Muscle of leg (tissue), 11 donors: ENCODE data around the gene GRIA4. TPM values are rescaled to one million over a fixed set of nuclear protein-coding genes. Genes with fewer than 3 reads are reported as not detected.
"Not testable (repeated sequence)": the region's sequence is repeated elsewhere in the genome, so short reads cannot be mapped to it uniquely, and the experiment has no call there.

ENCODE experiments used
- DNase-seq: peaks from one replicate; pipeline ENCODE4 v3.0.0; 2013
- H3K27ac ChIP-seq: one replicate; pipeline ENCODE4 v1.5.1; 2013; ENCODE audit warnings: mild to moderate bottlenecking, low read length, control low read depth
- H3K27me3 ChIP-seq: one replicate; pipeline ENCODE4 v1.6.1; 2013; ENCODE audit warnings: low read length; ENCODE audit not compliant: control insufficient read depth, insufficient read depth
- H3K36me3 ChIP-seq: one replicate; pipeline ENCODE4 v1.6.1; 2013; ENCODE audit warnings: low read length; ENCODE audit not compliant: control insufficient read depth, insufficient read depth
- H3K4me1 ChIP-seq: one replicate; pipeline ENCODE4 v1.6.1; 2013; ENCODE audit warnings: low read length; ENCODE audit not compliant: control insufficient read depth, insufficient read depth
- H3K4me3 ChIP-seq: one replicate; pipeline ENCODE4 v1.5.1; 2013; ENCODE audit warnings: low read length, control low read depth
- H3K9me3 ChIP-seq: replicated peaks from 2 replicates; pipeline ENCODE4 v1.6.1; 2013; ENCODE audit warnings: low read depth, low read length; ENCODE audit not compliant: control insufficient read depth
- WGBS: methylation state at CpG from one replicate; pipeline ENCODE4 v1.1.5; 2013; ENCODE audit warnings: missing lambda C conversion rate; ENCODE audit not compliant: insufficient coverage; 5-methylcytosine and 5-hydroxymethylcytosine counted together
- polyA plus RNA-seq, 8 donors: library from polyadenylated mRNA; unstranded; fragments of 120-200 nt; gene quantifications; one replicate each; pipeline versions ENCODE4 v1.2.1 to v1.2.3, GENCODE V29; 2013; ENCODE audit warnings: inconsistent platforms in 1 of 8, low replicate concordance in 1 of 8; ENCODE audit not compliant: insufficient read length in 8 of 8, insufficient read depth in 1 of 8
- total RNA-seq: library from RNA; stranded (reverse); fragments of 120-200 nt; gene quantifications from one replicate; pipeline ENCODE4 v1.2.4, GENCODE V29; 2013

Gene GRIA4
- total and polyA plus RNA-seq, 9 donors = 2.7 to 14.6 (median 7.8) TPM

DNA sequence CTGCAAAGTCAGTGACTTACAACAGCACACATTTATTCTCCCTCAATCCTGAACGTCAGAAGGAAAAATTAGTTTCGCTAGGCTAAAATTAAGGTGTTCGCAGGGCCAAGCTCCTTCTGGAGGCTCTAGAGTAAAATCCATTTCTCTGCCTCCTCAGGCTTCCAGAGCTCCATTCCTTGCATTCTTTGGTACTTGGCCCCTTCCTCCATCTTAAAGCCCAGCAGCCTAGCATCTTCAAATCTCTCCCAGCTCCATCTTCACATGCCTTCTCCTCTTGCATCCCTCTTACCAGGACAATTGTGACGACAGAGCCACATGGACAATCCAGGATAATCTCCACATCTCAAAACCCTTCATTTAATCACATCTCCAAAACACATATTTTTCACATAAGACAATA, 165.0 kb downstream of the GRIA4 start:
- Histone ChIP-seq H3K4me3 (no peak overlapping the region), H3K27me3 (no peaks in the 10 kb centered on the region), H3K27ac (no peak overlapping the region), H3K9me3 (no peaks in the 10 kb centered on the region), H3K4me1 (no peaks in the 10 kb centered on the region), H3K36me3 (no peaks in the 10 kb centered on the region)
- DNase-seq = no peak
- 89% methylated on average over 3 of the region's 4 CpGs for WGBS

DNA sequence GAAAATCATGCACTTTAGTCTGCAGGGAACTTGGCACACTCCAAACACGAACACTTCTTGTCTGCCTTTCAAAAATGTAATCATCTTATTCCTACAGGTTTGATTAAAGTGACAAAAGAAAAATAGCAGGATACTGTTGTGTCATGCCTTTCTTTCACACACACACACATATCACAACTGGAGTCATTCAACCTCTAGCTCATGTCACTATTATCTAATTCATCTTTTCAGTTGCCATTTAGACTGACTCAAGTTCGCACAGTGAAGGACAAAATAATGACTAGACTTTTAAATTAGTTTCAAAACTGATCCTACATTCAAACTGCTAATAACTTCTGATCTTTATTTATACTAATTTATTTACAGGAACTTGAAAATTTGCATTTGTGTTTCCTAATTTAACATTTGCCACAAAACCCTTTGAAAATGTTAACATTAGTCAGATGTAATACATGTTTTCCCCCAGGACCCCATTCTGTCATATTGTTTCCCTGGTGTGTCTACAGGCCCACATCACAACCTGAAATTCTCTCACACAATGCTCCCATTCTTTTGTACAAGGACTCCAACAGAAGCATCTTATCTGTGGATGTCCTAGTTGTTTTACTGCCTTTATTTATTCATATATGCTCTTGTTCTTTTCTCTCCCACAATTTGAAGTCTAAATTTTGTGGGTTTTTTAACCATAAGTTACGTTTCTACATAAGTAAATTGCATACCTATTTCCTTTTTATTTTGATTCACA, 171.1 kb downstream of the GRIA4 start:
- H3K27ac ChIP-seq = no peak overlapping the region
- H3K27me3 ChIP-seq = no peaks in the 10 kb centered on the region
- no peak overlapping the region for H3K4me3 ChIP-seq
- no CpG with 5 or more reads among the region's 3 CpGs for WGBS
- H3K4me1 ChIP-seq = no peaks in the 10 kb centered on the region
- H3K36me3 ChIP-seq = no peaks in the 10 kb centered on the region
- H3K9me3 ChIP-seq = no peaks in the 10 kb centered on the region
- DNase-seq = no peak

DNA sequence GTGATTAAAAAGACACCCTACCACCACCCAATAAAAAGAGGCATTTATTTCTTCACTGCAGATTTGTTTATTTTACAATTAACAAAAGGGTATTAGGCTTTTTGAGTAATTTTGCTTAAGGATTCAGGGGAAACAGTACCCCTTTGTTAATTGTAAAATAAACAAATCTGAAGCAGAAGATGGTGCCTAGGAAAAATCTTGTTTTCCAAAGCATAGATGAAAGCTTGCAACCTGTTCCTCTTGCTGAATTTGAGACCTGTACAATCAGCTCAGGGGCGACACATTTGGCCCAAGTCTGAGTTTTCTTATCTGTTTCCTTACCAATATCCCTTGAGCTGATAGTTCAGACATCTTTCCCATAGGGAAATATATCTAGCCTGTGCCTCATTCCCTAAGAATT, 171.9 kb downstream of the GRIA4 start:
- Histone ChIP-seq H3K4me3 (no peak overlapping the region), H3K9me3 (no peaks in the 10 kb centered on the region), H3K27ac (no peak overlapping the region), H3K4me1 (no peaks in the 10 kb centered on the region), H3K36me3 (no peaks in the 10 kb centered on the region), H3K27me3 (no peaks in the 10 kb centered on the region)
- no peak for DNase-seq
- no CpG with 5 or more reads among the region's 1 CpG for WGBS

DNA sequence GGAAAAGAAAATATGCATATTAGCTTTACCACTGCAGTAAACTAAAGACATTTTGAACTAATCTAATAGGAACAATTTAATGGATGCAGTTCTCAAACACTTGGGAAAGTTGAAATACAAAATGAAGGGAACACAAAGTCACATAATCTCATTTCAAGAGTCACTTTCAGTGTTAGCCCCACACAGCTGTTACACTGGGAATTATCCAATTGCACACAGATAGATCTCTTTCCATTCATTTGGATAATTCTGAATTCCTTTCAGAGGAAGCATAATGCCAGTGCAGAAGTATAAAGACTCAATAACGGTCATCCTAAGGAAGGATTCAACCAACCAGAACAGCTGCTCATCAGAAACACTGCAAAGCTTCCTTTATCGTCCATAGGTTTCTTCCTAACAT, 173.3 kb downstream of the GRIA4 start:
- no peaks in the 10 kb centered on the region for H3K9me3 ChIP-seq
- no peak overlapping the region for H3K4me3 ChIP-seq
- H3K27me3 ChIP-seq = no peaks in the 10 kb centered on the region
- no peak overlapping the region for H3K27ac ChIP-seq
- WGBS = 61% methylated on average over 2 of the region's 2 CpGs
- peak; percentile 44 for DNase-seq
- no peaks in the 10 kb centered on the region for H3K36me3 ChIP-seq
- H3K4me1 ChIP-seq = no peaks in the 10 kb centered on the region

DNA sequence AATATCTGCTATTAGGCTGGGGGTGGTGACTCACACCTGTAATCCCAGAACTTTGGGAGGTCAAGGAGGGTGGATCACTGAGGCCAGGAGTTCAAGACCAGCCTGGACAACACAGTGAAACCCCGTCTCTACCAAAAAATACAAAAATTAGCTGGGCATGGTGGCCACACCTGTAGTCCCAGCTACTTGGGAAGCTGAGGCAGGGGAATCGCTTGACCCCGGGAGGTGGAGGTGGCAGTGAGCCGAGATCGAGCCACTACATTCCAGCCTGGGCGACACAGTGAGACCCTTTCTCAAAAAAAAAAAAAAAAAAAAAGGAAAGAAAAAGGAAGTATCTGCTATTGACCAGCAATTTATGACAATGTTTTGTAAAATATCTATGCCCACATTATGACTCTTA, 176.0 kb downstream of the GRIA4 start:
- not testable (repeated sequence) for H3K4me1 ChIP-seq, H3K27me3 ChIP-seq, H3K27ac ChIP-seq, H3K9me3 ChIP-seq, H3K36me3 ChIP-seq, H3K4me3 ChIP-seq, DNase-seq
- 67% methylated on average over 1 of the region's 6 CpGs for WGBS

DNA sequence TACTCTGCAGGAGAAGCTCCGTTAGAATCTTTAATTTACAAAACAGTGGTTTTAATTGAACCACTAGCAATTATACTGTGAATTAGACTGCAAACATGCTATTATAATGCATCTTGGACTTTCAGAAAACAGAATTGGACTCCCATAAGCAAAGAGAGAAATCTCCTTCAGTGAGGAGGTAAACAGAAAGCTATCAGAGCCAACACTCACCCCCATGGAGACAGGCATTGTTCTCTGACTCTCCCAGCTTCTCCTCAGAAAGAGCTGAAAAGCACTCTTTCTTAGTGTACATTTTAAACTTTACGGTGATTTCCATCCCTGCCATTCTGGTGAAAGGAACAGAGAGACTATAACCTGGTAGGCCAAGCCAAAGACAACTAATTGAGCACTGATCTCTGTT, 176.9 kb downstream of the GRIA4 start:
- DNase-seq = no peak
- no peaks in the 10 kb centered on the region for H3K27me3 ChIP-seq
- H3K36me3 ChIP-seq = no peaks in the 10 kb centered on the region
- no CpG with 5 or more reads among the region's 2 CpGs for WGBS
- no peaks in the 10 kb centered on the region for H3K4me1 ChIP-seq
- no peak overlapping the region for H3K4me3 ChIP-seq
- no peaks in the 10 kb centered on the region for H3K9me3 ChIP-seq
- H3K27ac ChIP-seq = no peak overlapping the region

DNA sequence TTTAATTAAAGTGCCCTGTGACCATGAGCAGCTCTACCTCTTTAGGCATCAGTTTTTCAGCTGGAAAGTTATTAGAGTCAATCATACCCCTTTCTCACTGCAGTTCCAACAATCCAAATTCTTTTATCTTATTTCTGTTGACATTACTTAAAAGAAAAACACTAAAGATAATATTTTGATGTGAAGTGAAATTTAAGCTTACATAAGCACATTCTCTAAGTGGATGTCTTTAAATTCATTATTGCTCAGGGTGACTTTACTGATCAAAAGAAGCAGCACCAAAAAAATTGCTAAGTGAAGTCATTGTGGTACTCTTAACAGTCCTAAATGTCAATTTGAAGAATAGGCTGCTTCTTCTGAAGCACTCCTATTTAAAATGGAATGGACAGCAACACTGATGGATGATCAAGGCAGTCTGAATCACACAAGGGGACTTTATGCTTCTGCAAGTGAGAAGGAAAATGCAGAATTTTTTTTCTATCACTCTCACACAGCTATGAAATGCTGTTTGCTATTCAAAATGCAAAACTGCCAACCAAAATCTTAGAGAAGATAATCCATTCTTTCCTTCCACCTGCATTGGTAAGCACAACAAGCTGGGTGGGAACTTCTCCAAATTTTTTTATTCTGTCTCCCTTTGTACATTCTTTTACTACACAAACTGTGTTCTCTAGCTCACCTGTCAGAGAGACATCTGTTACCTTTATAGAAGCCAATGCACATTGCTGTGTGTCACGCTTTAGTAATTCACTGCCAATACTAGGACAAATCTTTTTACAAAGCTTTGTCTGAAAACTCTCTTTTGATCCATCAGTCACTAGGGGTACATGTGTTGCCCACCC, 179.9 kb downstream of the GRIA4 start:
- Histone ChIP-seq H3K27me3 (no peaks in the 10 kb centered on the region), H3K27ac (no peak overlapping the region), H3K4me3 (no peak overlapping the region), H3K9me3 (no peaks in the 10 kb centered on the region), H3K36me3 (no peaks in the 10 kb centered on the region), H3K4me1 (no peaks in the 10 kb centered on the region)
- DNase-seq = no peak
- WGBS = 71% methylated on average over 1 of the region's 1 CpG

DNA sequence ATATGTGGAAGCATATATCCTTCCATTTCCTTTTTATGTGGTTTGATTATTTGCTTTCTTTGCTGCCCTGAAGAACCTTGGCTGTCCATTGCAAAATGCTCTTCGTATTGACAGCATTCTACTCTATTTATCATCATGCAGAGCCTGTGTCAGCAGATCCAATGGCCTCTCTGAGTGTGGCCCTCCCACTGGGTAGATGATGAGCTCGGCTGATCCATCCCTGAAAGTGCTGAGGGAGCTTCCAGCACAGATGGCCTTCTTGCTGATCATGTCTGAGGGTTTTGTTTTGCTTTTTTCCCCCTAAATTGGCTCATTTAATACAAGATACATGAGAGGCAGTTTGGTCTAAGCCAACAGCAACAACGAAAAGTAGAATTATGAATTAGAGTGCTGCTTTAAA, 181.0 kb downstream of the GRIA4 start:
- no peaks in the 10 kb centered on the region for H3K27me3 ChIP-seq
- H3K4me3 ChIP-seq = no peak overlapping the region
- no peaks in the 10 kb centered on the region for H3K36me3 ChIP-seq
- no peak overlapping the region for H3K27ac ChIP-seq
- WGBS = 60% methylated on average over 1 of the region's 3 CpGs
- no peaks in the 10 kb centered on the region for H3K4me1 ChIP-seq
- no peak for DNase-seq
- no peaks in the 10 kb centered on the region for H3K9me3 ChIP-seq

DNA sequence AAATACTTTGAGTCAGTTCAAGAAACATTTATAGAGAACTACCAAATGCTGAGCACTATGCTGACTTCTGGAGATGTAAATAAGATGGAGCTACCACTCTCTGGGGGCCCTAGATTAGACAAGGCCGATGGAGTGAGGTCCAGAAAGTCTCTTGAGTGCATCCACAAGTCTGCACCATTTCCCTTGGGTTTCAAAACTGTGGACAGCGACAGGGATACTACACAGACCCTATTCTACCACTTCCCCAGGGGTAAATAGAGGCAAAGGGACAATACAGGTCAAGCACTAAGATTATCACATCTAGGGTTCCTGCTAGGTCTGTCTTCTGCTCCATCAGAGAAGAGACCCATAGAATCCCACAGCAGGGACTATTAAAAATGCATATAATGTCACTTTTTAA, 183.2 kb downstream of the GRIA4 start:
- DNase-seq = no peak
- WGBS = no CpG with 5 or more reads among the region's 2 CpGs
- H3K4me3 ChIP-seq = no peak overlapping the region
- H3K4me1 ChIP-seq = no peaks in the 10 kb centered on the region
- H3K27ac ChIP-seq = no peak overlapping the region
- no peaks in the 10 kb centered on the region for H3K9me3 ChIP-seq
- H3K27me3 ChIP-seq = no peaks in the 10 kb centered on the region
- H3K36me3 ChIP-seq = no peaks in the 10 kb centered on the region

DNA sequence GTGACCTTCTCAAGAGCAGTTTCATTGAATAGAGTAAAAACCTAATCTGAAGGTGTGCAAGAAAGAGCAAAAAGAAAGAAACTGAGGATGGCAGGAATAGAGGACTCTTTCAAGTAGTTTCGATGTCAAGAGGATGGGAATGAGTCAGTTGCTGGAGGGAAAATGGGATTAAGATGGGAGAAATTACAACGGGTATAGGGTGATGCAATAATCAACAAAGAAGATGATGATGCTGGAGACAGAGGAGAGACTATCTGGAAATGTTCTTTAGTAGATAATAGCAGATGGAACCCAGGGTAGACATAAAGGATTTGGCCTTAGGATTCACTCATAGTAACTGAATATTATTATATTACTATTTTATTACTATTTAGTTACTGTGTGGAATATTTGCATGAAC, 189.4 kb downstream of the GRIA4 start:
- H3K27ac ChIP-seq = no peak overlapping the region
- no peaks in the 10 kb centered on the region for H3K27me3 ChIP-seq
- WGBS = 100% methylated on average over 1 of the region's 2 CpGs
- no peaks in the 10 kb centered on the region for H3K36me3 ChIP-seq
- DNase-seq = no peak
- H3K9me3 ChIP-seq = no peaks in the 10 kb centered on the region
- no peaks in the 10 kb centered on the region for H3K4me1 ChIP-seq
- no peak overlapping the region for H3K4me3 ChIP-seq
